HL-60/S4 (cell line): ENCODE data around the gene SLC24A5.

Experiments used
- in situ Hi-C: fragments of 300-500 bp; cut with MboI; formaldehyde crosslinking; loops from 2 replicates; pipeline ENCODE4 v1.14.3; 2022; ENCODE audit warnings: low sequenced_read_pairs

Gene SLC24A5

GRCh38 chr15:48120745-48121144, at the start of gene SLC24A5:
TSS of gene SLC24A5 (plus strand) at chr15:48120990. CDS start at chr15:48121045, 55 bp downstream.
- in situ Hi-C loops, result no loop called here

GRCh38 chr15:48072941-48073340, 47.8 kb upstream of the SLC24A5 start:
- in situ Hi-C loops, result no loop called here

- in situ Hi-C loops, result no loop called here
These were observed 46.9 kb upstream of the SLC24A5 start for GRCh38 chr15:48073881-48074280.

GRCh38 chr15:48076454-48076853, 44.3 kb upstream of the SLC24A5 start:
- in situ Hi-C loops, result no loop called here

GRCh38 chr15:48077616-48078184, 43.1 kb upstream of the SLC24A5 start:
- in situ Hi-C loops, result no loop called here

- in situ Hi-C loops, result no loop called here
These were observed 35.8 kb upstream of the SLC24A5 start for GRCh38 chr15:48084759-48085590.

GRCh38 chr15:48085591-48085930, 35.2 kb upstream of the SLC24A5 start:
- in situ Hi-C loops, result no loop called here

GRCh38 chr15:48086133-48086532, 34.7 kb upstream of the SLC24A5 start:
- in situ Hi-C loops, result no loop called here

GRCh38 chr15:48086576-48086975, 34.2 kb upstream of the SLC24A5 start:
- in situ Hi-C loops, result no loop called here

GRCh38 chr15:48087844-48088243, 32.9 kb upstream of the SLC24A5 start:
- in situ Hi-C loops, result no loop called here

GRCh38 chr15:48089702-48090101, 31.1 kb upstream of the SLC24A5 start:
- in situ Hi-C loops, result no loop called here

GRCh38 chr15:48090115-48090514, 30.7 kb upstream of the SLC24A5 start:
- in situ Hi-C loops, result no loop called here

- in situ Hi-C loops, result no loop called here
These were observed 30.1 kb upstream of the SLC24A5 start for GRCh38 chr15:48090666-48091065.

GRCh38 chr15:48091522-48091921, 29.3 kb upstream of the SLC24A5 start:
- in situ Hi-C loops, result no loop called here

- in situ Hi-C loops, result no loop called here
These were observed 24.4 kb upstream of the SLC24A5 start for GRCh38 chr15:48096355-48096786.

- in situ Hi-C loops, result no loop called here
These were observed 24.0 kb upstream of the SLC24A5 start for GRCh38 chr15:48096813-48097212.

- in situ Hi-C loops, result no loop called here
These were observed 23.5 kb upstream of the SLC24A5 start for GRCh38 chr15:48097264-48097663.

GRCh38 chr15:48101376-48101961, 19.3 kb upstream of the SLC24A5 start:
- in situ Hi-C loops, result no loop called here

- in situ Hi-C loops, result no loop called here
These were observed 18.6 kb upstream of the SLC24A5 start for GRCh38 chr15:48102167-48102566.

GRCh38 chr15:48103647-48104046, 17.1 kb upstream of the SLC24A5 start:
- in situ Hi-C loops, result no loop called here

GRCh38 chr15:48105936-48106335, 14.9 kb upstream of the SLC24A5 start:
- in situ Hi-C loops, result no loop called here

- in situ Hi-C loops, result no loop called here
These were observed 11.6 kb upstream of the SLC24A5 start for GRCh38 chr15:48109212-48109611.
